NCI-H2029 (cell line): ENCODE measurements around the gene SPINDOC.
A peak's percentile ranks its signal among the peaks of the same experiment; 100 is the strongest.
"Not testable (repeated sequence)": the region's sequence is repeated elsewhere in the genome, so short reads cannot be mapped to it uniquely, and the experiment has no call there.

Experiments
- DNase-seq: peaks from one replicate; lab custom pipeline; 2025; lab: John Stamatoyannopoulos, UW

Gene SPINDOC

DNA sequence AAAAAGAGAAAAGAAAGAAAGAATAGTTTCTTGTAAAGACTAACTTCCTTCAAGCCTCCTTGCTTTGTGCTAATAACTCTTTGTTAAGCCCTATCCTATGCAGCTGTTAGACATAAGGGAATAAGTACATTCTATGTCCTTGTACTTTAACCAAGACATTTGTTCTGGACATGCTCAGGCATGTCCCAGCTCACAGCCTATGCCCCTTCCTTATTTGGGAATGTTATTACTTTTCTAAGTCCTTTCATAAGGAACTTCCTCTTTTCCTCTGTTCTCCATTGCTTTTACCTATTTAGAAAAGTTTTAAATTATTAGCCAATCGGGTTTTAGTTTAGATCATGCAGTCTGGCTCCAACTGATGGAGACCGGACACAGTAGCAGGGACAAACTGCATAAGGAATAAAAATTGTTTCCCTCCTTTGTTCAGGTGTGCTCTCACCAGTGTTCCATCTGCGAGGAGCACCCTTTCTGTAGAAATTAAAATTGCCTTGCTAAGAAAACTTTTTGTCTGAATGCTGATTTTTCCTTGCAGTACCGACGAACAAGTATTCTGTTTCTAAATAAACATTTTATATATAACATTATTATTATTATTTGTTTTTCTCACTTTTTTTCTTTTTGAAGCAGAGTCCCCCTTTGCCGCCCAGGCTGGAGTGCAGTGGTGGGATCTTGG lies 21.6 kb upstream of the SPINDOC start:
- no peak for DNase-seq

DNA sequence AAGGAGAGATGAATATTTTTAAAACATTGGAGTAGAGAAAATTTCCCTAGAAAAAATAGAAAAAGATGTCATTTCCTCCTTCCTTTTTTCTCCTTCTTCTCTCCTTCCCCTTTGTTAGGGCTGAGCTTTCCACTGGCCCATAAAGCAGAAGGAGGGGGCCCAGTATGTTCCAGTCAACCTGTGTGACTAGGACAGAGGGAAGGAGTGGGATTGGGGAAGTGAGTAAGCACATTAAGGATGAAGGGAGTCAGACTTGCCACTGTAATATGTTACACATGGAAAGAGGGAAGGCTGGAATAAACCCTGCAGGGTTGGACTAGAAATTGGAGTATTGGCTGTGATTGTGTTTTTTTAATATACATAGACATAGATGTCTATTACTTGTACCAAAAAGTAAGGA lies 20.1 kb upstream of the SPINDOC start:
- no peak for DNase-seq

DNA sequence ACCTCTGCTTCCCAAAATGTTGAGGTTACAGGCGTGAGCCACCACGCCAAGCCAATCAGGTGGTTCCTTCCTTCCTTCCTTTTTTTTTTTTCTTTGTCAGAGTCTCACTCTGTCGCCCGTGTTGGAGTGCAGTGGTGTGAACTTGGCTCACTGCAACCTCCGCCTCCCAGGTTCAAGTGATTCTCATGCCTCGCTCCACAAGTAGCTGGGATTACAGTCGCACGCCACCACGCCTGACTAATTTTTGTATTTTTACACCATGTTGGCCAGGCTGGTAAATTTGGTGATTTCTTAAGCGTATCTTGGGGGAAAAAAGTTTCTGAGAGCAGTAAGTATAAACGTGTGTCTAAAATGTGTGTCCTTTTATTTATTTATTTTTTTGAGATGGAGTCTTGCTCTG lies 18.2 kb upstream of the SPINDOC start:
- no peak for DNase-seq

DNA sequence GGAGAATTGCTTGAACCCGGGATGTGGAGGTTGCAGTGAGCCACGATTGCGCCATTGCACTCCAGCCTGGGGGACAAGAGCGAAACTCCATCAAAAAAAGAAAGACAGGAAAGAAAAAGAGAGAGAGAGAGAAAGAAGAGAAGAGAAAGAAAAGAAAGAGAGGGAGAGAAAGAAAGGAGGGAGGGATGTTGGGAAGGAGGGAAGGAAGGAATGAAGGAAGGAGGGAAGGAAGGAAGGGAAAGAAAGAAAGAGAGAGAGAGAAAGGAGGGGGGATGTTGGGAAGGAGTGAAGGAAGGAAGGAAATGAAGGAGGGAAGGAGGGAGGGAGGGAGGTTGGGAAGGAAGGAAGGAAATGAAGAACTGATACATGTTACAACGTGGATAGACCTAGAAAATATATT lies 12.3 kb upstream of the SPINDOC start:
- no peak for DNase-seq

DNA sequence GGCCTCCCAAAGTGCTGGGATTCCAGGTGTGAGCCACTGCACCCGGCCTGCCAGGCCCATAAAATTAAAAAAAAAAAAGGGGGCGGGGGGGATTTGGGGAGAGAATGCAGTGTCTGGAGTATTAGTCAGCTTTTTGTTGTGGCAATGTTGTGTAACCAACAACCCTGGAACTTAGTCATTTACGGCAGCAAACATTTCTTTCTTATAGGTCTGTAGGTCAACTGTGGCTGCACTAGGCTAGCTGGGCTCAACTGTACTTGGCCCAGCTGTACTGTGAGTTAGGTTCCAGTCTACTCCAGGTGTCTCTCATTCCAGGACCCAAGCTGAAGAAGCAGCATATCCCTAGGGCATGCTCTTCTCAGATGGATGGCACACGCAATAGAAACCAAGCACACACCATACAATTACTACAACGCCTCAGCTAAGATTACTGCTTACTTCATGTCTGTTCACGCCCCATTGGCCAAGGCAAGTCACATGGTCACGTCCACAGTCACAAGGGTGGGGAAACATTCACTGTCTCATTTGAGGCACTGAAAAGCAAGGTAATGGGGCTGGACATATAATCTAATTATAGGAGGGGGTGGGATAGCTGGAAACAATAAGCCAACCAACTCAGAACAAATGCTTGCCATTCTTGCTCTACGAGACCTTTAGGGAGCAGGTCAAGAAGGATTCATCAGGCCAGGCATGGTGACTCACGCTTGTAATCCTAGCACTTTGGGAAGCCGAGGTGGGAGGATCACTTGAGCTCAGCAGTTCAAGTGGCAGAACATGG lies 10.4 kb upstream of the SPINDOC start:
- no peak for DNase-seq

DNA sequence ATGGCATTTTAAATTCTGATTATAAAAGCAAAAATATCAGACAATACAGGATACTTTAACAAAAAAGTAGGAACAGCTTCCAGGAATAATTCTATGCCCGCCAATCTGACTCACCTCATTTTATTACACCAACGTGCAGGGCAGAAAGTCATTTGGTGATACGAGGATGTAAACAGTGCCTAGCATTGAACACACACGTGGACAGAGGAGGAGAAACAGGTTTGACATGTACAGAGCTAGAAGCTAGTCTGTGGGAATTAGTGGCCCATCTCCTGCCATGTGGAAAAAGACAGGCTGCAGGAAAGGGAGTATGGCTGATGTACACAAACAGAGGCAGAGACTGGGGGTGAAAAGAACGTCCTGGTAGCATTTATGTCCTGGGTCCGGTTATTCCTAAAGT lies 9.0 kb upstream of the SPINDOC start:
- DNase-seq = no peak

DNA sequence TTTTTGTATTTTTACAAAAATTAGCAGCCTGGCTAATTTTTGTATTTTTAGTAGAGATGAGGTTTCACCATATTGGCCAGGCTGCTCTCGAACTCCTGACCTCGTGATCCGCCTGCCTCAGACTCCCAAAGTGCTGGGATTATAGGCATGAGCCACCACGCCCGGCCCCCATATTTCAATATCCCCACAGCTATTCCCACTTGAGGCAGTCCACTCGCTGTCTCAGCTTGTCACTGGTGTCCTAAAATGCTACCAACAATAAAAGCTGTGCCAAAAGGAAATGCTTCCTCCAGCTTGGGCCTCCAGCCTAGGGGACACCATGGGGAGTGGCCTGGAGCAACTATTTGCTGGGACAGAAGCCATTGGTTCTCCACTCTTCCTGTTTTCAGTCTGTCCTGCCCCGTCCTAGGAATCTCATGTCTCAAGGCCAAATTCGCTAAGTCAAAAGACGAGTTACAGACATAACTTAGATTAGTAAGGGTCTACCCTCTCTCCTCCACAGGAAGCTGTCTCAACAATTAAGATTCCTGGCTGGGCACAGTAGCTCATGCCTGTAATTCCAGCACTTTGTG lies 7.3 kb upstream of the SPINDOC start:
- no peak for DNase-seq

DNA sequence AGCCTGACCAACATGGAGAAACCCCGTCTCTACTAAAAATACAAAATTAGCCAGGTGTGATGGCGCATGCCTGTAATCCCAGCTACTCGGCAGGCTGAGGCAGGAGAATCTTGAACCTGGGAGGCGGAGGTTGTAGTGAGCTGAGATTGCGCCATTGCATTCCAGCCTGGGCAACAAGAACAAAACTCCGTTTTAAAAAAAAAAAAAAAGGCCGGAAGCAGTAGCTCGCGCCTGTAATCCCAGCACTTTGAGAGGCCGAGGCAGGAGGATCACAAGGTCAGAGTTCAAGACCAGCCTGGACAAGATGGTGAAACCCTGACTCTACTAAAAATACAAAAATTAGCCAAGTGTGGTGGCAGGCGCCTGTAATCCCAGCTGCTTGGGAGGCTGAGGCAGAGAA lies 2.9 kb upstream of the SPINDOC start:
- DNase-seq = not testable (repeated sequence)

DNA sequence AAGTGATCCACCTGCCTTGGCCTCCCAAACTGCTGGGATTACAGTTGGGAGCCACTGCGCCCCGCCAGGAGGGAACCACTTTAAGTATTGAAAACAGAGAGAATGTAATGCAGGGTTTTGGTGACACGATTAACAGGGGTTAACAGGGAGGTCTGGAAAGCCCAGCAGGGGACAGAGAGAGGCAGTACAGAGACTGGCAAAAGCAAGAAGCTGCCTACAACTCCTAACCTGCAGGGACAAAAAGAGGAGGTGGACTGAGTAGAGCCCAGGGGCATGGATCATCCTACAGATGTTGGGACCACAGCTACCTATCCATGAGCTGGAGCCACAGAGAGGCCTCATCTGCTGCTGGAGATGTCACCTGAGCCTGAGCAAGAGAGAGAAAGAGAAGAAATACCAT lies 1.7 kb upstream of the SPINDOC start:
- DNase-seq = no peak

DNA sequence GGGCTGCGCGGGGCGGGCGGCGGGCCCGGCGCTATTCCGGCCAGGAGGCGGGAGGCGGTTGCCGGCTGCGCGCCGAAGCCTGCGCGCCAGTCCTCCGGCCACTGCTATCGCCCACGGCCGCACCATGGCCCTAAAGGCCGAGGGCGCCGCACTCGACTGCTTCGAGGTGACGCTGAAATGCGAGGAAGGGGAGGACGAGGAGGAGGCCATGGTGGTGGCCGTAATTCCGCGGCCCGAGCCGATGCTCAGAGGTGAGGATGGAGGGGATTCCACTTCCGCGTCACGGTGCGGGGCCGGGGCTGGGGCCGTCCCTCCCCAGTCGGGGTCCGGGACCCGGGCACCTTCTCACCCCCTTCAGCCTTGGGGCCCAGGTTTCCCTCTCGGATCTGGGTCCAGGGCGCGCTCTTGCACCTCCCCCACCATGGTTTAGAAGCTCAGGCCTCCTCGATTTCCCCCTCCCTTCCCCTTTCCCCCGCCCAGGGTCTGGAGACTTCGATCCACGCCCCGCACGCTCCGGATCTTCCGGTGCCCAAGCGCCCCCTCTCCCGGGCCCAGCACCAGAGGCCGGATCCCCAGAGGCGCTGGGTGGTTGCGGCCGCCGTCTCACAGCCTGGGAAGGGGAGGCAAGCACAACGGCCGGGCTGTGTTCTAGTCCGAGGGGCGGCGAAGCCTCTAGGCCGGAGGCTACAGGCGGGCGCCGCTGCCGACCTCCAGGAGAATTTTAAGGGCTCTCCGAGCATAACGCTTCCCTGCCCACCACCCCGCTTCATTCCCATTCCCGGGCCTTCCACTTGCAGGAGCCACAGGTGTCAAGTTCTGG lies 517 bp downstream of the SPINDOC start:
- DNase-seq = peak; percentile 8

DNA sequence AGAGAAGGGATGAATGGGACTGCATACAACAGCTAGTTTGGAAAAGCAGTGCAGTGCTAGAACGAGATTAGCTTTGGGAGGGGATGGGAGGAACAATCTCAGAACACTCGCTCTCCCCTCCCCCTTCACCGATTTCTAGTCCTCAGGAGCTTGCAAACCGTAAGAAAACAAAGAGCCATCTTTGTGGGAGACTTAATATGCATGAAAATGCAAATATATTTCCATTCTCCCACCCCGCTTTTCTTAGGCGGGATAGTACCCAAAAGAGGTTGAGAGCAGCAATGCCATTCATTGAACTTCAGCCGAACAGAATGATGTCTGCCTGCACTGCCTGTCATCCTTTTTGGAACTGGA lies 1.1 kb downstream of the SPINDOC start:
- DNase-seq = no peak

DNA sequence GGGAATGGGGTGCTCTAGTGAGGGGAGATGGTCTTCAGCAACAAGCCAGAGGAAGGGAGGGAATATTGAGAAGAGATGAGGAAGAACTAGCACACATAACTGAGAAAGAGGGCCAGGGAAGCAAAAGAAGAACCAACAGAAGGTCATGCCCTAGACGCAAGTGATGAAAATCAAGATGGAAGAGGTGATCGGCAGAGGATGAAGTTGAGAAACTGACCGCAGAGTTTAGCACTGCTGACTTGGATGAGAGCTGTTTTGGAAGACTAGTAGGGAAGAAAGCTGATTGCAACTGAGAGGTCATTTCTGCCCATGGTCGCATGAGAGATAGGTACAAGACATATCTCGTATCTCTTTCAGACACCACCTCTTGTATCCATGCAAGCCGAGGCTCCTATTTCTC lies 2.9 kb downstream of the SPINDOC start:
- DNase-seq = no peak

DNA sequence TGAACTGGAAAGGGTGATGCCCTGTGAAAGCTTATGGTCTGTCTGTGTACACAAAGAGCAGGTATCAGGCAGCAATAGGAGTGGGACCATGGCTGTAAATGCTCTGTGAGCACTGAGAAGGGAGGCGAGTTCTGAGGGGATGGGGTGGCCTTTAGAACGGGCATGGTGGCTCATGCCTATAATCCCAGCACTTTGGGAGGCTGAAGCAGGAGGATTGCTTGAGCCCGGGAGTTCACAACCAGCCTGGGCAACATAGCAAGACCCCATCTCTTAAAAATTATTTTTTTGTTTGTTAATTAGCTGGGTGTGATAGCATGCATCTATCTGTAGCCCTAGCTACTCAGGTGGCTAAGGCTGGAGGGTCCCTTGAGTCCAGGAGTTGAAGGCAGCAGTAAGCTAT lies 3.5 kb downstream of the SPINDOC start:
- no peak for DNase-seq

DNA sequence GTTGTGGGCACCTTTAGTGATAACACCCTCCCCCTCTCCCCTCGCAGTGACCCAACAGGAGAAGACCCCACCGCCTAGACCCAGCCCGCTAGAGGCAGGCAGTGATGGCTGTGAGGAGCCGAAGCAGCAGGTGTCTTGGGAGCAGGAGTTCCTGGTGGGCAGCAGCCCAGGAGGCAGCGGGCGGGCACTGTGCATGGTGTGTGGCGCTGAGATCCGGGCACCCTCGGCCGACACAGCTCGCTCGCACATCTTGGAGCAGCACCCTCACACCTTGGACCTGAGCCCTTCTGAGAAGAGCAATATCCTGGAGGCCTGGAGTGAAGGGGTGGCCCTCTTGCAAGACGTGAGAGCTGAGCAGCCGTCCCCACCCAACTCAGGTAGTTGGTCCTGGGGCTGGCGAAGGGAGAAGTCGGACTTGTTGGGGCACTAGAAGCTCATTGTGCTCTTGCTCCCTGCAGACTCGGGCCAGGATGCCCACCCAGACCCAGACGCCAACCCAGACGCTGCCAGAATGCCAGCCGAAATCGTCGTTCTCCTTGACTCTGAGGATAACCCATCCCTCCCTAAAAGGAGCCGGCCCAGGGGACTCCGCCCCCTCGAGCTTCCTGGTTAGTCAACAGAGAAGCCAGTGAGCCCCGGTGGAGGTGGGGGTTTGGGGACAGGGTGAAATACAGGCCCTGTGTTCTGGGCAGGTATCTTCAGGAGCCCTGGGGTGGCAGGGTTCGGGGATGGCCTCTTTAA lies 4.7 kb downstream of the SPINDOC start:
- DNase-seq = no peak

DNA sequence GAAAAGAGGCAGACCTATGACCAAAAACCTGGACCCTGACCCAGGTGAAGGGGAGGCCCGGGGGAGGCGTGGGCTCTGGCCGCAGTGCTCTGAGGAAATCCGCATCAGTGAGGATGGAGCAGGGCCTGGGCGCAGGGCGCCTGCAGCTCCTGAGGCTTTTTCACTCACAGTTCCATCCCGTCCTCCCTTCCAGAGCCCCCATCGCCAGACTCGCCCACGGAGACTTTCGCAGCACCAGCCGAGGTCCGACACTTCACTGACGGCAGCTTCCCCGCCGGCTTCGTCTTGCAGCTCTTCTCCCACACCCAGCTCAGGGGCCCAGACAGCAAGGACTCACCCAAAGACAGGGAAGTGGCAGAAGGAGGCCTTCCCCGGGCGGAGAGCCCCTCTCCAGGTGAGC lies 5.4 kb downstream of the SPINDOC start:
- DNase-seq = no peak

DNA sequence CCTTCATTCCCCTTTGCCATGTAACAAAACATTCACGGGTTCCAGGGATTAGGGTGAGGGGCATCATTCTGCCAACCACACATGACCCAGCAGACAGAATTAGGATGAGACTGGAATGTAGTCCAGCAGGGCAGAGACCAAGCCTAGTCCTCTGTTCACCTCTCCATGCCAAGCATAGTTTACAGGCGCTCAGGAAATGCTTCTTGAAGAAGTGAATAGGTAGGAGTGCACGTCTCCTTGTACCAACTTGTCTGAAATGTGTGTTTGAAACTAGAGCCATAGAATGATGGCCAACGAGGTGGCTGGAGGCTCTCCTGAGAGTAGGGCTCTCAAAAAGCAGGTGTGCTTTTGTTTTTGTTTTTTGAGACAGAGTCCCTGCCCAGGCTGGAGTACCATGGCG lies 8.2 kb downstream of the SPINDOC start:
- DNase-seq = no peak

DNA sequence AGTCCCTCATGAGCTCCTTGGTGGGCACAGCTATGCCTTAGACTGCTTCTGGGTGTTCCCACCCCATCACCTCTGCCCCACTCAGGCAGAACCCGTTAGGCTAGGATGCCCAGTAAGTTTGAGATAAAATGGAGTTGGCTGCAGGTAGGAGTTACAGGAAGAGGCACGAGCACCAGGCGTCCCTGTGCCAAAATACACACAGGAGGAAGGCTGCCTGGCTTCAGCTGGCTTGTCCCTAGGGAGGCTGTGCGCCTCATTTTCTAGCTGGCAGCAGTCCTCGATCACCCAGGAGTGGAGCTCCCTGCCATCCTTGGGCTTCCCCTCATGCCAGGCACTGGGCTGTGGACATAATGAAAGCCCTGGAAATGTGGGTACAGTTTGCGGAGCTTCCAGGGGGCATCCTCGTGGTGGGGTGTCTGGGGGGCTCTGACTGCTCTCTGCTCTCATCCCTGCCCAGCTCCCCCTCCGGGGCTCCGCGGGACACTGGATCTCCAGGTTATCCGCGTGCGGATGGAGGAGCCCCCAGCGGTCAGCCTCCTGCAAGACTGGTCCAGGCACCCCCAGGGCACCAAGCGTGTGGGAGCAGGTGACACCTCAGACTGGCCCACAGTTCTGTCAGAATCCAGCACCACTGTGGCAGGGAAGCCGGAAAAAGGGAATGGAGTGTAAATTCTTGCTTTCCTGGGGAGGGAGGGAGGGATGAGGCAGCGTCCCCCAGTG lies 13.4 kb downstream of the SPINDOC start:
- peak; percentile 89 for DNase-seq

DNA sequence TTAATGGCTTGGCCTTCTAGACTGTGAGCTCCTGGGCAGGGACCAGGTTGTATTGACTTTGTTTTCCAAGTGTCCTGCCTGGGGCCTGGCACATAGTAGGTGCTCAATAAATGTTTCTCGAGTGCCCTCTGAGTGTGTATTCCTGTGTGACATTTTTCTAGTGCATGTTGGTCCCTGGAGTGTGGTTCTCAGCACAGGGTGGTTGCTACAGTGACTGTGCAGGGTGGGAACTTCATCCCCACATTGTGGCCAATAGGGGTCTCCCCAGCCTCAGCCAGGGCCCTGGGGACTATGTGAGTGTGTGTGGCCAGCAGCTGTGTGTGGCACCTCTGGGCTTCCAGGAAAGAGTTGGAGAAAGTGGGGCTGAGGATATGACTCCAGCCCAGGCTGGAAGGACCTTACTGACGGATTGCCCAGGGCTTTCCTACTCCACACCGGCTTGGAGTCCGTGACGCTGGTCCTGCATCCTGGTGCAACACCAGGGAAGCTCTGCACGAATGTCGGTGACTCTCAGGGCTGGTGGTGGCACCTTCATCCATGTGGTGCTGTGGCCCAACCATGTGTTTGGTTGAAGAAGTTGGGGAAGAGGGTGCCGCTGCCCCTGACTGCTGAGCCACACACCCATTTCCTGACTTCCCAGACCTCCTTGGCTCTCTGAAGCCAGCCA lies 16.7 kb downstream of the SPINDOC start:
- no peak for DNase-seq

DNA sequence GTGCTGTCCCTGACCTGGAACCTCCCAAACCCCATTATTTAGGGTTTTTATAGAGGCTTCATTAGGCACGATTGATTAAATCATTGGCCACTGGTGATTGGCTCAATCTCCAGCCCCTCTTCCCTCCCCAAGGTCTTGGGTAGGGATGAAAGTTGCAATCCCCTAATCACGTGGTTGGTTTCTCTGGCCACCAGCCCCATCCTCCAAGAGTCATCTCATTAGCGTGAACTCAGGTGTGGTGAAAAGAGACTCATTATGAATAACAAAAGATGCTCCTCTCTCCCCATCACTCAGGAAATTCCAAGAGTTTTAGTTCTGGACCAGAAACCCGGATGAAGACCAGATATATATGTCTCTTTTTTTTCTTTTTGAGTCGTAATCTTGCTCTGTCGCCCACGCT lies 18.1 kb downstream of the SPINDOC start:
- no peak for DNase-seq

DNA sequence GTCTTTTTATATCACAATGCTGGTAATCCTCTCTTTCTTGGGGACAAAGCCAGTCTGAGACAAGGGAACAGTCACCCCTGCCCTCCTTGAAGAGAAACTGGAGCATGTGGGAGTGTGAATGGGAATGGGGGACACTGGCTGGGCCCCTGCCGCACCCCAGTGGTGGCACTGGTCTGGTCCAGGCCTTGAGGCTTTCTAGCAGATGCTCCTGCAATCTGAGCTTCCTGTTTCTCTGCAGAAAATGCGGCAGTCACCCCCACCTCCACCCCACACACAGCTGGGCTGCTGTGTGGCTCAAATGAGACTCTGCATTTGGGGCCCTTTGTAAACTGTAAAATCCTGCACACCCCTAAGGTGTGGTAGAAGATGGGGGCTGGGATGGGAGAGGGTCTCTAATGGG lies 19.1 kb downstream of the SPINDOC start:
- no peak for DNase-seq

DNA sequence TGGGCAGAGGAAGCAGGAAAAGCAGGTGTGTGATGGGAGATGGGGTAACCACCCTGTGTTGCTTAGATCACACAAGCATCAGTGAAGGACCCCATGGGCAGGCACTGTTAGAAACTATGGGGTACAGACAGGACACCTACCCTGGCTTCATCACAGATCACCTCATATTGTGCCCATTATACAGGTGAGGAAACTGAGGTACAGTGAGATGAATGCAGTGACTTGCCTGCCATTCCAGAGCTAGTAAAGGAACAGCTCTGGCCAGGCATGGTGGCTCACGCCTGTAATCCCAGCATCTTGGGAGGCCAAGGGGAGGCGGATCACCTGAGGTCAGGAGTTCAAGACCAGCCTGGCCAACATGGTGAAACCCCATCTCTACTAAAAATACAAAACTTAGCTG lies 19.8 kb downstream of the SPINDOC start:
- DNase-seq = no peak
